ACC112 (cell line): ENCODE data around the gene MAPK10.

ENCODE experiments used
- H2AFZ ChIP-seq: fragments of 200-600 bp; sonication (generic); one replicate; pipeline ENCODE4 v1.6.0; 2017; ENCODE audit warnings: antibody characterized with exemption, low read length; ENCODE audit not compliant: unreplicated experiment
- H3K27ac ChIP-seq: fragments of 200-600 bp; sonication (generic); 2 replicates; pipeline ENCODE4 v1.5.1; 2014; ENCODE audit warnings: low read depth, mild to moderate bottlenecking, antibody characterized with exemption, low read length, moderate library complexity
- H3K27me3 ChIP-seq: fragments of 200-600 bp; sonication (generic); 2 replicates; pipeline ENCODE4 v1.6.1; 2014; ENCODE audit warnings: mild to moderate bottlenecking, antibody characterized with exemption, low read length, moderate library complexity, mixed read lengths; ENCODE audit not compliant: insufficient read depth
- H3K36me3 ChIP-seq: fragments of 200-600 bp; sonication (generic); 2 replicates; pipeline ENCODE4 v1.6.1; 2016; ENCODE audit warnings: mild to moderate bottlenecking, antibody characterized with exemption, low read length, moderate library complexity, mixed read lengths; ENCODE audit not compliant: insufficient read depth
- H3K4me1 ChIP-seq: fragments of 200-600 bp; sonication (generic); one replicate; pipeline ENCODE4 v1.6.1; 2016; ENCODE audit warnings: low read length, mixed read lengths; ENCODE audit not compliant: insufficient read depth, unreplicated experiment, control insufficient read depth
- H3K4me3 ChIP-seq: fragments of 200-600 bp; sonication (generic); 2 replicates; pipeline ENCODE4 v1.5.1; 2014; ENCODE audit warnings: mild to moderate bottlenecking, low read depth, low read length
- H3K79me2 ChIP-seq: fragments of 200-600 bp; sonication (generic); one replicate; pipeline ENCODE4 v1.6.0; 2016; ENCODE audit warnings: low read length; ENCODE audit not compliant: control insufficient read depth, unreplicated experiment, insufficient read depth

Gene MAPK10

GRCh38 chr4:86380181-86380724 lies 20.4 kb upstream of the MAPK10 start:
- Histone ChIP-seq H3K4me3 (no peak overlapping the region), H3K36me3 (no peaks in the 10 kb centered on the region), H2AFZ (no peak overlapping the region)

GRCh38 chr4:86376850-86377249 lies 17.0 kb upstream of the MAPK10 start:
- H3K4me3 ChIP-seq = no peak overlapping the region
- no peaks in the 10 kb centered on the region for H3K36me3 ChIP-seq
- no peak overlapping the region for H3K27ac ChIP-seq
- H3K4me1 ChIP-seq = no peaks in the 10 kb centered on the region
- no peak overlapping the region for H2AFZ ChIP-seq
- no peaks in the 10 kb centered on the region for H3K79me2 ChIP-seq
- H3K27me3 ChIP-seq = no peaks in the 10 kb centered on the region

More at GRCh38 chr4:86380181-86380724, 20.4 kb upstream of the MAPK10 start:
- Histone ChIP-seq H3K27me3 (no peaks in the 10 kb centered on the region), H3K79me2 (no peaks in the 10 kb centered on the region), H3K4me1 (no peaks in the 10 kb centered on the region), H3K27ac (no peak overlapping the region)

- Histone ChIP-seq H3K27ac (no peak overlapping the region), H3K4me1 (peaks cover 17% of the 10 kb centered on the region), H3K79me2 (no peaks in the 10 kb centered on the region), H3K4me3 (no peak overlapping the region), H3K36me3 (no peaks in the 10 kb centered on the region), H3K27me3 (no peaks in the 10 kb centered on the region), H2AFZ (no peak overlapping the region)
Measured at GRCh38 chr4:86368433-86368832, 8.6 kb upstream of the MAPK10 start.

GRCh38 chr4:86367577-86367976 lies 7.7 kb upstream of the MAPK10 start:
- no peaks in the 10 kb centered on the region for H3K27me3 ChIP-seq
- peaks cover 17% of the 10 kb centered on the region for H3K4me1 ChIP-seq
- no peaks in the 10 kb centered on the region for H3K36me3 ChIP-seq
- H3K4me3 ChIP-seq = no peak overlapping the region
- no peaks in the 10 kb centered on the region for H3K79me2 ChIP-seq
- peak overlapping the region; percentile 38 for H3K27ac ChIP-seq
- H2AFZ ChIP-seq = no peak overlapping the region

- no peak overlapping the region for H2AFZ ChIP-seq
- H3K4me1 ChIP-seq = peaks cover 17% of the 10 kb centered on the region
- H3K4me3 ChIP-seq = no peak overlapping the region
- H3K27ac ChIP-seq = peak overlapping the region; percentile 38
- no peaks in the 10 kb centered on the region for H3K27me3 ChIP-seq
- no peaks in the 10 kb centered on the region for H3K79me2 ChIP-seq
- H3K36me3 ChIP-seq = no peaks in the 10 kb centered on the region
Measured at GRCh38 chr4:86366920-86367319, 7.1 kb upstream of the MAPK10 start.

GRCh38 chr4:86362510-86362909 lies 2.7 kb upstream of the MAPK10 start:
- H3K4me3 ChIP-seq = no peak overlapping the region
- no peaks in the 10 kb centered on the region for H3K36me3 ChIP-seq
- no peaks in the 10 kb centered on the region for H3K27me3 ChIP-seq
- peaks cover 9% of the 10 kb centered on the region for H3K4me1 ChIP-seq
- no peak overlapping the region for H3K27ac ChIP-seq
- no peaks in the 10 kb centered on the region for H3K79me2 ChIP-seq
- no peak overlapping the region for H2AFZ ChIP-seq

- Histone ChIP-seq H3K4me3 (no peak overlapping the region), H3K4me1 (no peaks in the 10 kb centered on the region), H3K27me3 (no peaks in the 10 kb centered on the region), H2AFZ (no peak overlapping the region), H3K79me2 (no peaks in the 10 kb centered on the region), H3K36me3 (no peaks in the 10 kb centered on the region), H3K27ac (no peak overlapping the region)
Measured at GRCh38 chr4:86358257-86358656, 1.6 kb downstream of the MAPK10 start.

GRCh38 chr4:86357608-86358007 lies 2.2 kb downstream of the MAPK10 start:
- Histone ChIP-seq H2AFZ (no peak overlapping the region), H3K27me3 (no peaks in the 10 kb centered on the region), H3K36me3 (no peaks in the 10 kb centered on the region), H3K4me3 (no peak overlapping the region), H3K79me2 (no peaks in the 10 kb centered on the region), H3K4me1 (no peaks in the 10 kb centered on the region), H3K27ac (no peak overlapping the region)

- no peaks in the 10 kb centered on the region for H3K36me3 ChIP-seq
- H3K27me3 ChIP-seq = no peaks in the 10 kb centered on the region
- no peaks in the 10 kb centered on the region for H3K79me2 ChIP-seq
- no peak overlapping the region for H3K4me3 ChIP-seq
- H3K4me1 ChIP-seq = no peaks in the 10 kb centered on the region
- H3K27ac ChIP-seq = no peak overlapping the region
- no peak overlapping the region for H2AFZ ChIP-seq
Measured at GRCh38 chr4:86356425-86357210, 3.2 kb downstream of the MAPK10 start.

GRCh38 chr4:86354390-86354789 lies 5.5 kb downstream of the MAPK10 start:
- no peaks in the 10 kb centered on the region for H3K79me2 ChIP-seq
- no peak overlapping the region for H3K4me3 ChIP-seq
- H3K4me1 ChIP-seq = no peaks in the 10 kb centered on the region
- no peaks in the 10 kb centered on the region for H3K27me3 ChIP-seq
- H3K27ac ChIP-seq = no peak overlapping the region
- no peaks in the 10 kb centered on the region for H3K36me3 ChIP-seq
- no peak overlapping the region for H2AFZ ChIP-seq

- H3K79me2 ChIP-seq = no peaks in the 10 kb centered on the region
- H3K27me3 ChIP-seq = no peaks in the 10 kb centered on the region
- H3K27ac ChIP-seq = no peak overlapping the region
- H2AFZ ChIP-seq = no peak overlapping the region
- no peaks in the 10 kb centered on the region for H3K36me3 ChIP-seq
- no peaks in the 10 kb centered on the region for H3K4me1 ChIP-seq
- no peak overlapping the region for H3K4me3 ChIP-seq
Measured at GRCh38 chr4:86346320-86346719, 13.5 kb downstream of the MAPK10 start.
